Kasumi-1 (cell line): ENCODE results near the gene ELAPOR1.
"Not testable (repeated sequence)": the region's sequence is repeated elsewhere in the genome, so short reads cannot be mapped to it uniquely, and the experiment has no call there.

ENCODE experiments used
- DNase-seq, 2 experiments: peaks; one replicate each; lab custom pipeline; 2025; lab: John Stamatoyannopoulos, UW

The ELAPOR1 gene

DNA sequence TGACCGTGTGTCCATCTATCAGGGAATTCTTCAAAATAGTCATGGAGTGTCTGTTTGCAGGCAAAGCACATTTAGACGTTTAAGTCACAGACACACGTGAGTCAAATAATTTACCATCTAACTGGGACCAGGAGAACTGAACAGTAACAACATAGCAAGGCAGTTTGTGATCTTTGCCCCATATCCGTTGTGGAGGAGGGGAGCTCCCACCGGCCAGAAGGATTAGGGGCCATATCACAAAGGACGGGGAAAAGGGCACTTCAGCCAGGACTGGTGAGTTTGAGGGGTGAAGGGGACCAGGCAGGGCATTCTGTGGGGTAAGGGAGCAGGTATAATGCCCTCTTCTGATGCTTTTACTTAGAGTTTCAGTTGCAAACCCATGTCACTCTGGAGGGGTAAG lies 22.9 kb downstream of the ELAPOR1 start:
- DNase-seq = no peak

DNA sequence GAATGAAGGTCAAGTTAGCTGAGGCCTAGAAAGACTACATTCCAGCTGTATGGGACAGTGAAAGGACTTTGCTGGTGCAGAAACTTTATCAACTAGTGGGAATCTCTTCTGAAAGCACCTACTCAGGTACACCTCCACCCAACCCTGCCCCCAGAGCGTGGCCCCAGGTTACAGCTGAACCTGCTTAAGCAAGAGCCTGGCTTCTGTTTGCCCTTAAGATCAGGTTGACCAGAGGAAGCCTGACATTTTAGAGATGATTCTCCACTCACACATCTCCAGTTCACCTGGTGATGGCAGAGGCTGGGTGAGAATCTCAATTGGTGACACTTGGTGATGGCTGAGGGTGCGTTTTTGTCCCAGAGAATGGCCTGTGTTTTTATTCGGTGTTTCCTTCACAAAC lies 24.0 kb downstream of the ELAPOR1 start:
- DNase-seq = no peak

DNA sequence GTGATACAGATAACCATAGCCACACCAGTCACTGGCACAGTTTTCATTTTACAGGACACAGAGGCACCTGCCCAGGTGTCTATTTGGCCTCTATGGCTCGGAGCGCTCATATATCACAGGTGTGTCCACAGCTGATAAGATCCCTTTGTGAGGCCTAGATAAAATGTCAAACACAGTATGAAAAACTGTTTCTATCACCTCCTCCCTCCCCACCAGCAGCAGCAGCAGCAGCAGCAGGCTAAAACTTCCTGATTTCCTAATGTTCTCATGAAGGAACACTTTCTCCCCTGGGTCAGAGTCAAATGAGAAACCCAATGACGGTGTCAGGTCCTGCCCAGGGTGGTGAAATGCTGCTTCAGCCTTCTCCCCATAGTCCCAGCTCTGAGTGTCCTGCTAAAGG lies 24.4 kb downstream of the ELAPOR1 start:
- DNase-seq = no peak

DNA sequence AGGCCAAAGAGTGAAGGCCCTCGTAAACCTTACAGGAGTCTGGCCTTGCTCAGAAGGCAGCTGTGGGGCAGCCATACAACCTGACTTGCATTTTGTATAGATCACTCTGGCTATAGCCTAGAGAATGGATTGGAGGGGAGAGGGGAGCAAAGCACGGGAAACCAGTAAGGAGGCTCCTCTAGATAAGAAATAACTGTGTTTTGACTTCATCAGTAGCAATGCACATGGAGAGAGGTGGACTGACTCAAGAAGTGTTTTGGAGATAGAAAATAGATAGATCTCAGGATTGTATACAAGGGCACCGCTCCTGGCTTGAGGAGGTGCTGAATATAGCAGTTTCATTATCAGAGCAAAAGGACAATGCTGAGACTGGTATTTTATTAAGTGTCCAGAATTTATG lies 26.5 kb downstream of the ELAPOR1 start:
- no peak for DNase-seq

DNA sequence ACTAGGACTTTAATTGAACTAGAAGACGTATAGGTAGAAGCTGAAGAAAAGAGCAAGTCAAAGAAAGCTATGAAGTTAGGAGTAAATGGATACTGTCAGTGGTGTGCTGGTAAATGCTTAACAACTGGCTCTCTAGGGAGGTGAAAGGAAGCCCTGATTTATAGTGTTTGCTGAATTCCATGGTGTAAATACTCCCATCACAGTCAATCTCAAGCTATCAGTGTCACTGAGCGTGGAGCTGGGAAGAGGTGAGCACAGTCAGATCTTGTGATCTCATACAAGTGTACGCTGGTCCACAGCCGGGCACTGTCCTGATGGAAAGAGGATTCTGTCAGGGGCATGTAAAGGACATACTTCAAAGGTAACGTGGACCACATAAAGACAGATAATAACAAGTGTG lies 28.3 kb downstream of the ELAPOR1 start:
- no peak for DNase-seq

DNA sequence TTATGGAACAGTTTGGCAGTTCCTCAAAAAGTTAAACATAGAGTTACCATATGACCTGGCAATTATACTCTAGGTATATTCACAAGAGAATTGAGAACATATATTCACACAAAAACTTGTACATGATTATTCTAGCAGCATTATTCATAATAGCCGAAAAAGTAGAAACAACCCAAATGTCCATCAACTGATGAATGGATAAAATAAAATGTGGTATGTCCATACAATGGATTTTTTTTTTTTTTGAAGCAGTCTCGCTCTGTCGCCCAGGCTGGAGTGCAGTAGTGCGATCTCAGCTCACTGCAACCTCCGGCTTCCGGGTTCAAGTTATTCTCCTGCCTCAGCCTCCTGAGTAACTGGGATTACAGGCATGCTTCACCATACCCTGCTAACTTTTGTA lies 28.8 kb downstream of the ELAPOR1 start:
- DNase-seq = not testable (repeated sequence)

DNA sequence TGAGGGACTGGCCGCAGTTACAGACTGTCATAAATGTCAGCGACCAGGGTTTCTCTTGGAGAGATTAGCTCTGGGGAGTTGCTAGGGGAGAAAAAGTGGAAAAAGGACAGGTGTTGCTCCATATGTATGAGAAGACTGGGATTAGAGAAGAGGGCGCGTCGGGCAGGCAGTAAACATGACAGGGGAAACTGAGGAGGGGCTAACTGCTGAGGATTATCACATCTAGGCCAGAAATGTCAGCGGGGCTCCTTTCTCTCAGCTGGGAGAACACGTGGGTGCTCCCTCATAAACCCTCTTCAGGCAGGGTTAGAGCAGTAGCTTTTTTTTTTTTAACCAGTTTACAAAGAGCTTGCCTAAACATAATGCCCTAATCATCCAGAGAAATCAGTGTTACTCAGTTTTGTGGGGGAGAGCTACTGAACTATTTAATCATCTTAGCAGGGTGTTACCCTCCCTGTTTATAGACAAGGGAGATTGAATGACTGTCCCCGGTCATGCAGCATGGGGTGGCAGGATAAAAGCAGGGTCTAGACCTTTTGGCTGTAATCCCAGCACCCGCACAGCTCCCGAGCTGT lies 35.2 kb downstream of the ELAPOR1 start:
- DNase-seq = no peak

DNA sequence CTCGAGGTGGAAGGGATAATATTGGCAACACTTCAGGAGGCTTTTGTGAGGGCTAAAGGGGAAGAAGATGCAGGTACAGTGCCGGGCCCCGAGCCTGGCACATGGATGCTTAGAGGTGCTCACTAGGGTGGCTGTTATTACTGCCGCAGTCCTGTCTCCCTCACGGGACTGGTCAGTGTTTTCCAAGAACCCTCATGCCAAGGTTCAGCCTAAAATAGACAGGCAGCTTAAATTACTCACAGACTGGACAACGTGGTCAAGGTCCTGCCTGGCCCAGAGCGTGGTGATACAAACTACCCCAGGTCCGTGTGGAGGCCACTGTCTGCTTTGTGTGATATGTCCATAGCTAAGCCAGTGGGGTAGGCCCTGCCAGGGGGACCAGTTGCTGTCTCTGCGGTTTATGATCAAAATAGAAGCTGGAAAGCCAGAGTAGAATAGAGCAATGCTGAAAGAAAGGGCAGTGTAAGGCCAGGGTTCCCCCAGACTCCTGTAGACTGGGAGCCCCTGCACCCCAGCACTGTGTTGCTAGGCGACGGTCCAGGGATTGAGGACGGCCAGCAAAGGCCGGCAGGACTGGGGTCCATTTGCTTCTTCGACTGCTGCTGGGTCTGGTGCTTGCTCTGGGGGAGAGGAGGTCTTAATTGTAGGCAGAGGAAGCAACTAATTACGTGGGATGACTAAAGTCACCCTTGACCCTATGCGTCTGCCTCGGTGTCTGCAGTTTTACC lies 36.1 kb downstream of the ELAPOR1 start:
- DNase-seq = no peak

DNA sequence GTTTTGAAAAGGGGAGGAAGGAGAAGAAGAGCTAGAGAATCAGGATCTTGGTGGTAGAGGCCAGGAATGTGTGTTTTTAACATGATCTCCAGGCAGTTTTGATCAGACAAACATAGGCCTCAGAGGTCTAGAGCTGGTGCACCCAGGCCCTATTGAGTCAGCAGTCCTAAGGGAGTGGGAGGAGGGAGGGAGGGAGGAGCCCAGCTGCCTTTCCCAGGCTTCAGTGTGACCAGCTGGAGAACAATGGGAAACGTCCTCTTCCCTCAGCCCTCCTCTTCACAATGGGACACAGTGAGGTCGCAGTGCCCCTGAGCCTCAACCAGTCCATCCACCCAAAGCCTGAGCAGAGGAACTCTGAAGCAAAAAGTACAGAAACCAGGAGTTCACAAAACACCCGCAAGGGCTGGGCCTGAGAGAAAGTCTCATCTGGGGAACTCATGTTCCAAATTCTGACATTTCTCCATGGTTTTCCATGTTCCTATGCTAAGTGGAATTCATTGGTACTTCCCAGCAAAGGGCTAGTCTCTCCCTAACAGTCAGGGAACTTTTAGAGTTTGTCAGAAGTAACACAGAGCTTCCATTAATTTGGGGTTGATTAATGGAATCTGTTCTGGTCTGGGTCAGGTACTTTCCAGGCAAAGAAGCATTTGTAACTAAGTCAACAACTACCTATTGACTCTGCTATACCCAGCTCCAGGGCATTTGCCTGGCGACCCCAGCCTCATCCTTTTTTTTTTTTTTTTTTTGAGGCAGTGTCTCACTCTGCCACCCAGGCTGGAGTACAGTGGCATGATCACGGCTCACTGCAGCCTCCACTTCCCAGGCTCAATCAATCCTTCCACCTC lies 37.5 kb downstream of the ELAPOR1 start:
- DNase-seq = no peak

DNA sequence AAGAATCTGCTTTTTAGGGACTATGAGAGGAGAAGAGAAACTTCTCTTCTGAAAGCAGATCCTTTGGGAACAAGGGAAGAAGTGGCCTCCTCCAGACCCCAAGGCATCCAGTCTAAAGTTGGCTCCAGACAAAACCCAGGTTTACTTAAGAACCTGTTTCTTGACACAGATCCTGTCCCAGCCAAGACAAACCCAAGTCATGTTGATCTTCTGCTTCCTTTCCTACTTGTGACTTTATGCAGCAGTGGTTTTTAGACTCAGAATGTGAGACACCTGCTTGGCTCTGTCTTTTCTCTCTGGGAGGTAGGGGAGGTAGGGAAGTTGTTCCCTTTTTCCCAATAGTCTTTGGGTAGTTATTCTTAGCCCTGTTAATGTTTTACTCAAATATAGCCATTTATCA lies 38.3 kb downstream of the ELAPOR1 start:
- no peak for DNase-seq

DNA sequence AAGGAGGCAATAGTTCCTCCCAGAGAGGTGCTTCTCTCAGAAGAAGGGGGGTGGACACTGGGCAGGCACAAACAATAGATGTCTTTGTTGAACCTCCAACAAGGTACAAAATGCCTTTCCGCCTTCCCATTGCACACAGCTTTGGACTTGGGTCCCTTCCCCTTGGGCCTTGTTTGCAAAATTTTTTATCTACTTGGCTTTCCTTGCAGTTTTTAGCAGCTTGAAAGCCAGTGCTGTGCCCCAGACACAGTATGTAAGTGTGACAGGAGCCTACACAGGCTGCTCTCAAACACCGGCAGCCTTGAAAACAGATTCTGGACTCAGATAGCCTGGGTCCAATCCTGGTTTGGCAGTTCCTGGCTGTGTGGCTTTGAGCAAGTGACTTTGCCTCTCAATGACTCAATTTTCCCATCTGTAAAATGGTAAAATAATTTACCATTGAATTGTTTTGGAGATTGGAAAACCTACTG lies 43.0 kb downstream of the ELAPOR1 start:
- no peak for DNase-seq

DNA sequence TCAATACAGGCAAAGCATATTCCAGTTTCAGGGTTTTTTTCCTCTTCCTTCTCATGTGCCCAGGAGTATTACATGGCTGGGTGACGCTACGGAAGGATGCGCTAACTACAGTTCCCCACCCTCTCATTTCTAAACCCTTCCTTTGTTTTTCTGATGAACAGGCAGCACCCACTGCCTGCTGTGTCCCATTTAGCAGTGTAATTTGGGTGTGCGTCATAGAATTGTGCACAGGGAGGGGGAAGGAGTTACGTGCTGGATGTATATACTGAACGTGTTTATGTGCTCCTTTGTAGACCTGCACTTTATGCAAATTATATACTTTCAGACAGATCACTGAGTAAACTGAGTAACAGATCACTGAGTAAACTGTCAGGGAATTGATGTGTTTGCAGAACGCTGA lies 44.5 kb downstream of the ELAPOR1 start:
- DNase-seq = no peak

DNA sequence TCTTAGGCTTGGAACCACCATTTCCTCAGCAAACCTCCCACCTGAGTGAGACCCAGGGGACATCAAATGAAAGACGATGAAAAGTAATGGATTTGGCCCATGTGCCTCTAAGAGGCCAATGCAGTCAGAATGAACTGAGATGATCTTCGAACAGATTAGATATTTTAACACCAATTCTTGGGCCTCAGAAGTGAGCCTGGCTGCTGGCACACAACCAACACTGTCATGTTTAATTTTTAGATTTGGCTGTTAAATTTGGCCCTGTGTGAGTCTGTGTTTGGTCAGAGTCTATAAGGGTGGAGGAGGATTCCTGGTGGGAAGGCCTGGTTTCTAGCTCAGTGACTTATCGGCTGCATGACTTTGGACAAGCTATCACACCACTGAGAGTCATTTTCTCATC lies 45.4 kb downstream of the ELAPOR1 start:
- no peak for DNase-seq

DNA sequence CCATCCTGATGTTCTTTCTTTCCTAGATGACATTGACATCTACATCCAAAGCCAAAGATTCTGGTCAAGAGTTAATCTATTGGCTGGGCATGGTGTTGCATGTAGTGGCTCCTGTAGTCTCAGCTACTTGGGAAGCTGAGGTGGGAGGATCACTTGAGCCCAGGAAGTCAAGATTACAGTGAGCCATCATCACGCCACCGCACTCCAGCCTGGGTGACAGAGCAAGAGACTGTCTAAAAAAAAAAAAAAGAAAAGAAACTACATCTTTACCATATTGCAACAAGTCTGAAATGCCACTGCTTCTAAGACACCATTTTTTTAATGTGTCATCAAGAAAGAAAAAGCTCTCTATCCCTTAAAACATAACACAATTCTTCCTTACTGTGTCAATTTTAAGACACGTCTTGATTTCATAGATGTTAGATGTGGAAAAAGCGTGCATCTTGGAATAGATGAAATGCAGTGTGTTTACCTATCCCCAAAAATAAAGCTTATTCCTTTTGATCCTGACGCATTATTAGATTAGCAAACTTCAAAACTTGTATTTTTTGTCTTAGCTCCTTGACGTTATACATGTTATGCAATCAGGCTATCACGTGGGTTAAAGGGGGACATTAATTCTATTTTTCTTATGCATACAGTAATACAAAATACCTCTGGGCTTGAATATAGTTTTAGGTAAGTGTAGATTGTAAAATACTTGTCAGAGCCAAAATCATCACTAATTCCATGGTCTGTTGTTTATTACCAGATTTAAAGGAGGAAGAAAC lies 46.3 kb downstream of the ELAPOR1 start:
- DNase-seq = no peak

DNA sequence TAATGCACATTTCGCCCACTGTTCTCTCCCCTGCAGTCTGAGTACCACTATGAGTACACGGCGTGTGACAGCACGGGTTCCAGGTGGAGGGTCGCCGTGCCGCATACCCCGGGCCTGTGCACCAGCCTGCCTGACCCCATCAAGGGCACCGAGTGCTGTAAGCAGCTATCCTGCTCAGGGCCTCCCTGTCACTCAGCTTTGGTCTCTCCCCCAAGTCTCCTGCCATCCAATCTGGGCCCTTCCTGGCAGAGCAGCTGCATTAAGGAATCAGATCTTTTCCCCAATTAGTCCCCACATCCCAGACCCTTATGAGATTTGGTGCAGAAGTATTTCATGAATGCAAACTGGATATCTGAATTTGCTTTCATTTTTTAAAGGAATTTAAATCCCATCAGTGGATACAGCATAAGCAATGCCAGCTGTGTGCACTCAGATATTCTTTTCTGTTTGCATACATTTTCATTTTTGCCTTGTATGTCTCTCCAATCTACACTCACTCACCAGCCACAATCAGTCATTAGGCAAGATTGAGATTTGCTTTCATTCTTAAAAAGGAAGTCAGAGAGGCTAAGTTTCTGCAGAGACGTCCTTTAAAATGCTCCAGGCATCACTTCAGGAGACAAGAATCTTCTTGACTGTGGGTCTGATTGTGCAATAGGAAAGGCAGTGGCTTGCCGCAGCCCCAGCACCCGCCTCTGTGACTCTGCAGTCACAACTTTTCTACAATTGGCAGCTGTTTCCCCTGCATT lies 48.1 kb downstream of the ELAPOR1 start:
- DNase-seq = peak; percentile 98 to 99

DNA sequence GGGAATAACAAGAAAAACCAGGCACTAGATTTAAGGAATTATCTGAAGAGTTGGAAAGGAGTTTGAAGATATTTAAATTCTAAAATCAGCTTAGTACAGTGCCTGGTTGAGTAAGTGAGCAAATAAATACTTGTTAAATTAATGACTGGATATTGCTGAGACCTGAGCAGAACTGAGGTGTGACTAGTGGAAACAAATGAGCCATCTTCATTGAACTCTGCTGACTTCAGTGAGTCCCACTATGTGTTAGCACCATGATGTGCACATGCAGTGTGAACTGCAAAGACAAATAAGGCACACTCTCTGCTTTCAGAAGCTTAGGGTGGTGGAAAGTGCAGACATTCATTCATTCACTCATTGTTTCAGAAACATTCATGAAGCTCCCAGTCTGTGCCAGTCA lies 48.7 kb downstream of the ELAPOR1 start:
- DNase-seq = no peak

DNA sequence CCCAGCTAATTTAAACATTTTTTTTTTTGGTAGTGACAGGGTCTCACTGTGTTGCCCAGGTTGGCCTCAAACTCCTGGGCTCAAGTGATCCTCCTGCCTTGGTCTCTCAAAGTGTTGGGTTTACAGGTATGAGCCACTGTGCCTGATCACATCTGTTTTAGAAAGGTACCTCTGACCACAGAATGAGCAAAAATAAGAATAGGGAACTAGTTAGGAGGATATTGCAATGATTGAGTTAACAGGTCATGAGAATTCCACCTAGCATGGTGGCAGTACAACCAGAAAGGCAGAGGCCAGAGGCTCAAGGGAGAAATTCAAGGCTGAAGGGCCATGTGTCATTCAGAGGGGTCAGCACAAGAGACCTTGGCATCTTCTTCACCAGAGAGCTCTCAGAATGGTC lies 49.6 kb downstream of the ELAPOR1 start:
- no peak for DNase-seq
